WI38 (cell line): ENCODE measurements around the gene PRSS27.

Source experiments
- H3K4me3 ChIP-seq: 2 replicates; pipeline ENCODE4 v1.5.1; 2011; ENCODE audit warnings: low read depth, mild to moderate bottlenecking, control low read depth, low read length
- TF ChIP-seq, protein P1 (sequence below): IDR thresholded peaks from 2 replicates; pipeline ENCODE4 v1.5.1; 2012; ENCODE audit warnings: low read depth, mild to moderate bottlenecking, control low read depth, low read length

PRSS27 gene

DNA sequence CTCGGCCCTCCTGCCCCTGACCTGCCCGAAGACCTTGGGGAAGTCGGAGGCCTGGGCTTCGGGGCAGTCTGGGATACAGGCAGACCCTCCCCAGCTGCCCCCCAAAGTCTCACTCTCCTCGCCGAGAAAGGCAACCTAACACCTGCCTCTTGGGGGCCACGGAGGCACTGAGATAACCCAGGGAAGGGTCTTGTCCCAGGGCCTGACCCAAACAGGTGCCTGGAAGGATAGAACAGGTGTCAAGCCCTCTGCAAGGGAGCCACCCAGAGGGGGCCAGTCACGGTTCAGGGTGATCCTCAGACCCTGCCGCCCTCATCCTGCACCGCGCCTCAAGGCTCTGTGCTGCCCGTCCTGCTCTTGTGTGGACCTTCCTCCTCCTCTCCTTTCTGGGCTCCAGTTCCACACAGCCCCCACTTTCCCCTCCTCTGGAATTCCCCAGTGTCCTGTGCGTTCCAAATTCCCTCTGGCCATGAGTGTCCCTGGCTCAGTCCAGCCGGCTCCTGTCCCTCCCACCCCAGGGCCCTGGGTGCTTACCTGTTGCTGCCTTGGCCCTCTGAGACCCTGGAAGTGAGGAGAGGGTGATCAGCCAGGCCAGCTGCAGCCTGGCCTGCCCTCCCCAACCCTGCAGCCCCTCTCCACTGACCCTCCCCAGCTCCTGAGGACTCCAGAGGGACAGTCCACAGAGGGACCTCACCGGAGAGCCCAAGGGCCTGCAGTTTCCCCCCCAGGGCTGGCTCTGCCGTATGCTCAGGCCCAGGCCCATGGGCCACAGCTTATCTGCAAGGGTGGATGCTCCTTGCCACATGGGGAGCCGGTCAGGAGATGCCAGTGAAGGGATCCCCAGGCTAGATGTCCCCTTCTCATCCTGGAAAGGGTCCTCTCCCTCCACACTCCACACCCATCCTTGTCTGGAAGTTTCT lies 3.8 kb downstream of the PRSS27 start:
- TF ChIP-seq, protein P1, sequence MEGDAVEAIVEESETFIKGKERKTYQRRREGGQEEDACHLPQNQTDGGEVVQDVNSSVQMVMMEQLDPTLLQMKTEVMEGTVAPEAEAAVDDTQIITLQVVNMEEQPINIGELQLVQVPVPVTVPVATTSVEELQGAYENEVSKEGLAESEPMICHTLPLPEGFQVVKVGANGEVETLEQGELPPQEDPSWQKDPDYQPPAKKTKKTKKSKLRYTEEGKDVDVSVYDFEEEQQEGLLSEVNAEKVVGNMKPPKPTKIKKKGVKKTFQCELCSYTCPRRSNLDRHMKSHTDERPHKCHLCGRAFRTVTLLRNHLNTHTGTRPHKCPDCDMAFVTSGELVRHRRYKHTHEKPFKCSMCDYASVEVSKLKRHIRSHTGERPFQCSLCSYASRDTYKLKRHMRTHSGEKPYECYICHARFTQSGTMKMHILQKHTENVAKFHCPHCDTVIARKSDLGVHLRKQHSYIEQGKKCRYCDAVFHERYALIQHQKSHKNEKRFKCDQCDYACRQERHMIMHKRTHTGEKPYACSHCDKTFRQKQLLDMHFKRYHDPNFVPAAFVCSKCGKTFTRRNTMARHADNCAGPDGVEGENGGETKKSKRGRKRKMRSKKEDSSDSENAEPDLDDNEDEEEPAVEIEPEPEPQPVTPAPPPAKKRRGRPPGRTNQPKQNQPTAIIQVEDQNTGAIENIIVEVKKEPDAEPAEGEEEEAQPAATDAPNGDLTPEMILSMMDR = no peak

DNA sequence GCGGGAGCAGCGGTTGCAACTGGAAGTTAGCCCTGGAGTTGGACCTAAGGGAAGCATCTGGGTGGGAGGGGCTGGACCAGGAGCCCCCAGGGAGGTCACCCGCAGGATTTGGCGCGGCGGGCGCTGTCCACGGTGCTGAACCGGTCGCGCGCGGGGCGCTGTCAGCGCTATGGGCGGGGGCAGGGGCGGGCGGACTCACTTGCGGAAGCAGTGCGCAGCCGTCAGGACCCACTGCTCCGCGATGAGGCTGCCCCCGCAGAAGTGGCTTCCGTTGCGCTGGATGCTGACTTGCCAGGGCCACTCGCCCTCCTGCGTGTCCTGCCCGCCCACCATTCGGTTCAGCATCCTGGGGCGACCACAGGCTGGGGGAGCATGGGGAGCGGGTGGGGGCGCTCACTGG lies 4.5 kb downstream of the PRSS27 start:
- H3K4me3 ChIP-seq = no peak overlapping the region

More for the DNA sequence above, 3.8 kb downstream of the PRSS27 start:
- H3K4me3 ChIP-seq = no peak overlapping the region

DNA sequence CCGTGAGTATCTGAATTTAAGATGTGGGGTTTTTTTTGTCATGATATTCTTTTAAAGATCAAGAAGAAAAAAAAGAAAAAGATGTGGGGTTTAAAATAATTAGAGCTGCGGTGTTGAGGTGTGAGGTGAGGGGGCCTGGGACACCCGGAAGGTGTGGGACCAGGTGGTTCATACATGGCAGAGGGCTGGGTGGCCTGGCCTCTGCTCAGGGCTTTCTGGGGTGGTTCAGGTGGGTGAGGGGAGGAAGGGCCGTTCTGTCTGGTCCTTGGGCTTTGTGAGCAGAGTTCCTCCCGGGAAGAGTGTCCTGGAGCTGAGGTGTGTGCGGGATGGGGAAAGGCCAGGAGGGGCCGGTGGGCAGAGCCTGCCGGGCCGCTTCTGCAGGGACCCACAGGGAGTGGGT lies 5.0 kb downstream of the PRSS27 start:
- TF ChIP-seq, protein P1 = no peak
- no peak overlapping the region for H3K4me3 ChIP-seq

More for the DNA sequence above, 4.5 kb downstream of the PRSS27 start:
- TF ChIP-seq, protein P1 = no peak

DNA sequence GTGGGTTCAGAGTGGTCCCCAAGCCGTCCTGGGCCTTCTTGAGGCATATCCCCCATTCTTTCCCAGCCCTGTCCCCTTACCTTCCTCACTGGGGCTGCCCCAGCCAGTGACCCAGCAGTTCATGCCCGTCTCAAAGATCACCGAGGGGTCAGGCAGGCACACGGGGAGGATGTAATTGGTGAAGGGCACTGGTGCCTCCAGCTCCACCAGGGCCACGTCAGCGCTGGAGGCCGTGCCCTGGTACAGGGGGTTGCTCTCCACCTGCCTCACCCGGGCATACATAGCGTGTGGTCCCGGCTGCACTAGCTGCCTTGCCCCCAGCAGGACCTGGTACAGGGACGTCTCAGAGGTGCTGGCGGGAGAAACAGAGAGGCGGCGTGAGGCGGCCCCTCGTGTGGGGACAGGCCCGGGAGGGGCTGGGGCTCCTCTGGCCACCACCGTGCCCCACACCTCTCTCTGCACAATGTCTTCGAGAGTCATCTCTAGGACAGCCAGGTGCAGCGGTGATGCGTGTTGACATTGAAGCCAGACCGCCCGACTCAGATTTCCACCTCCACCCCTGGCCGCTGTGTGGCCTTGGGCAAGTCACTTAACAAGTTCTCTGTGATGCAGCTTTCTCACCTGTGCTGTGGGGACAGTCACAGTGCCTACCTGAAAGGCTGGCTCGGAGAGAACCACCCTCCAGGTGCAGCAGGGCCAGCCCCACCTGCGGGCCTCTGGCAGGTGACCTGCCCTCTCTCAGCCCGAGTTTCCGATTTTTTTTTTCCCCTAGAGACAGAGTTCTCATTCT lies 5.8 kb downstream of the PRSS27 start:
- no peak overlapping the region for H3K4me3 ChIP-seq
- TF ChIP-seq, protein P1 = no peak

DNA sequence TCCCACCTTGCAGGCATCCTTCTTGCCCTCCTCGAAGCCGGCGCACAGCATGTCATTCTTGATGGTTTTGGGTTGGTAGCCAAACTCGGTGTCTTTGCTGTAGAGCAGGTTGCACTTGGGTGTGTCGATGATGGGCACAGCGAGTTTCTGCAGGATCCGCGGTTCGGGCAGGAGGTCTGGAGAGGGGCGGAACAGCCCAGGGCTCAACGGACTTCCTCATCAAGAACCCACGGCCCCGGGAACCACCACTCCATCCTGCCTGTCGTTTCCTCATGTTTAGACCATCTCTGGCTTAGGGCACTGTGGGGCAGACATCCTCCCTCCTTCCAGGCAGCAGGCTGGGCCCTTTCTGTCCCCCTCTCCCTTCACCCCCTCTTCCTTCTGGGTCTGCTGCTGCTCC lies 6.5 kb downstream of the PRSS27 start:
- TF ChIP-seq, protein P1 = no peak
- no peak overlapping the region for H3K4me3 ChIP-seq

DNA sequence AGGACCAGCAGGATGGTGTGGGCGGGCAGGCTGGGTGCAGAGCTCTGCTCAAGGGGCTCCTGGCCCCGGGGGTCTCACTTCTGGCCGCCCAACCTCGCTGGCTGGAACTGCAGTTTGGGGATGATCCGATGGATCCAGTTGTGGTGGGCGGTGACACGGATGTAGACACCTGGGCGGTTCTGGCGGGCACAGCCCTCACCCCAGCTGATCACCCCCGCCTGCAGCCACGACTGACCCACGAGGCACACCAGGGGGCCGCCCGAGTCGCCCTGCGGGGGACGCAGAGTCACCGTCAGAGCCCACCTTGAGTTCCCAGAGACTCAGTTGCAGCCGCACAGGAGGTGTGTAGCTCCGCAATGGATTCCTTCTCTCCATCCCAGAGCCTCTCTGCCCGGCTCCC lies 7.5 kb downstream of the PRSS27 start:
- TF ChIP-seq, protein P1 = no peak

DNA sequence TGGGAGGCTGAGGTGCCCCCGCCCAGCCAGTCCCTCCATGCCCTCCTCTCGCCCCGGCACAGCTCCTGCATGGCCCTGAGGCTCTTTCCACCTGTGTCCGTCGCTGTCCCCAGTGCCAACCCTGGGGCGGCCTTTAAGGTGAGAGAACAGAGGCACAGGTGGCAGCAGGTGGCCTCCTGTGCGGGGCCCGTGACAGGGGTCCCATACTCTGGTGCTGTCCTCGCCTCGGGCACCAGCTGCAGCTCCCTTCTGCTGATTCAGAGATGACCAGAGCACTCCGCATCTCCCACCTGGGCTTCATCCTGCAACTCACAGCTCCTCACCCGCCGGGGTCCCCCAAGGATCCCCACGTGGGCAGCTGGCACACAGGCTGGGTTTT lies 8.0 kb downstream of the PRSS27 start:
- TF ChIP-seq, protein P1 = no peak
- no peak overlapping the region for H3K4me3 ChIP-seq

More for the DNA sequence above, 7.5 kb downstream of the PRSS27 start:
- no peak overlapping the region for H3K4me3 ChIP-seq
